GM10248 (cell line): ENCODE measurements around the gene COL4A1.

ENCODE experiments used
- CTCF ChIA-PET: fragments of 300-600 bp; sonication (Branson Sonifier 250); formaldehyde crosslinking; extraction: SDS; loops from one replicate; lab custom pipeline; 2021; ENCODE audit warnings: antibody characterized with exemption; lab: Yijun Ruan, JAX
- POLR2A ChIA-PET: fragments of 350-650 bp; sonication (Branson Sonifier 250); formaldehyde crosslinking; extraction: SDS; loops from one replicate; lab custom pipeline; 2020; ENCODE audit warnings: antibody characterized with exemption; lab: Yijun Ruan, JAX
- DNase-seq: peaks from one replicate; pipeline ENCODE4 v3.0.0; 2012; ENCODE audit errors: extremely low spot score
- CTCF ChIP-seq: IDR thresholded peaks from 2 replicates; pipeline ENCODE4 v1.5.1; 2012; ENCODE audit warnings: mild to moderate bottlenecking, low read depth; ENCODE audit errors: extremely low read depth, missing control alignments, control extremely low read depth

COL4A1 gene

DNA sequence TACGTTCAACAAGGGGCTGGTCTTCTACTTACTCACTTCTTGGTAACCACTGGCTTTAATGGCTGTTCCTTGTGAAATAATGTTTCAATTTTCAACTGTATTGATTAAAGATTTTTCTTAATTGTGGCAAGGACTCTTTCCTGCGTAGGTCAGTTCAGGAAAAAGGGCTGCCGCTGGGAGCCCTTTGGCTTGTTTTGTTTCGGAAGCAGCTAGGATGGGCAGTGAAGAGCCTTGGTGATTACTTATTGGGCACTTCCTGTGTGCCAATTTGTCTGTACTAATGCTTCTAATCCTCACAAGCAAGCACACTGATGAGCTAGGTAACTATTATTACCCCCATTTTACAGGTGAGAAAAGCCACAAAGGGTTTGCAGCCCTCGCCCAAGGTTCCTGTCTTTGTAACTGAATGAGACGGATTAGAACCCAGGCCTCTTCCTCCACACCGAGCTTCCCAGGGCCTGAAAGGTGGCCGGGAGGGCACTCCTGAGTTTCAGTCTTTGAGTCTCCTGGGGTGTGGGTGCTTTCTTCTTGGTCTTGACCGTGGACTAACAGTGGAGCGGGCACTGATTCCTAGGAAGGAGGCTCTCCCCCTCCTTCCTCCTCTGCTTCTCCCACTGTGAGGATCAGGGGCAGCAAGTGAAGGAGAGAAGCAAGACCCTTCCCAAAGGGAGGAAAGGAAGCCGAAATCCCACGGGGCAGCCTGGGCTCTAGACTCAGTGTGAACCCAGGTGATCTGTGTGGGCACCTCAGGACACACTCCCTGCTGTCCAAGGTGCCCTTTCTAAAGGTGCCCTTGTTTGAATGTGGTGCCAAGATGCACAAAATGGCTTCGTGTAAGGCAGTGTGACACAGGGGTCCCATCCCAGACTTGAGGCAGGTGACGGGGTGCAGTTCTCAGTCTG, 3.8 kb upstream of the COL4A1 start:
- TF ChIP-seq CTCF = no peak
- DNase-seq = no peak
- CTCF ChIA-PET = interaction anchor here (1.0 kb wide), 1 partner anchor 64 kb away, joined by 4 read pairs; no protein-coding TSS in a partner anchor
- POLR2A ChIA-PET = no interaction called here

GRCh38 chr13:110309661-110310524, 2.9 kb upstream of the COL4A1 start:
- ChIA-PET CTCF (interaction anchor here (1.0 to 1.1 kb wide), 2 partner anchors 9 to 65 kb away, joined by 3 to 4 read pairs; no protein-coding TSS in a partner anchor), POLR2A (no interaction called here)
- no peak for TF ChIP-seq CTCF
- DNase-seq = no peak

DNA sequence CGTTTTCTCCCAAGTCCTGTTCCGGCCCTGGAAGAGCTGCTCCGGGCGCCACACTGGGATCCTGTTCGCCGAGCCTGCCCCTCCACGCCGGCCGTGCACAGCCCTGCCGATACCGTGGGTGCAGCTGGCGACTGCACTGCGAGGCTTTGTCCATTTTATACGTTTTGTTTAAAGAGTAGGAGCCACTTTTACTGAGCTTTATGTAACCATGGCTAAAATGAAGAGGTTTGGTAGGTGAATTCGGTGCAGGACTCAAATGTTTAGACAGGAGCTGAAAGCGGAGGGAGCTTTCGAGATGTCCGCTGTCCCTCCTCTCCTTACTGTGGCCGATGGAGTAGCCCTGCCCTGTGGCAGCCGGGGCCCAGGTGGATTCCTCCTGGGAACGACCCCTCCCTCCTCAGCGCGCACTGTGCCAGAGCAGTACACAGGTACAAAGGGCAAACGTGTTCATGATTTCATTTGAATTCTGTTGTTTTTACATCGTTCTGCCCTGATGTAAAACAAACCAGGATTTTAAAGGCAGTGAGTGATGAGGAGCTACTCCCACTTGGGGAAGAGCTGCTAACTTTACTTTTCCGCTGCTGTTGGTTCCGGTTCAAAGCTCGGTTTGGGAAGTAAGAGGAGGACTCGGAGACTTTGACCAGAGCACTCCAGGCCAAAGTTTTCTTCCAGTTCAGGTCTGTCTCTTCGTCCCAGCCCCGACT, 1.9 kb upstream of the COL4A1 start:
- no peak for DNase-seq
- CTCF ChIA-PET = interaction anchor here (1.1 to 1.2 kb wide), 2 partner anchors 8 to 24 kb away, joined by 3 read pairs; no protein-coding TSS in a partner anchor
- no peak for TF ChIP-seq CTCF
- POLR2A ChIA-PET = no interaction called here

- DNase-seq = no peak
- TF ChIP-seq CTCF = no peak
- CTCF ChIA-PET = interaction anchor here (1.2 kb wide), 1 partner anchor 25 kb away, joined by 3 read pairs; no protein-coding TSS in a partner anchor
- POLR2A ChIA-PET = no interaction called here
These were observed 1.1 kb upstream of the COL4A1 start for GRCh38 chr13:110307767-110308655.

DNA sequence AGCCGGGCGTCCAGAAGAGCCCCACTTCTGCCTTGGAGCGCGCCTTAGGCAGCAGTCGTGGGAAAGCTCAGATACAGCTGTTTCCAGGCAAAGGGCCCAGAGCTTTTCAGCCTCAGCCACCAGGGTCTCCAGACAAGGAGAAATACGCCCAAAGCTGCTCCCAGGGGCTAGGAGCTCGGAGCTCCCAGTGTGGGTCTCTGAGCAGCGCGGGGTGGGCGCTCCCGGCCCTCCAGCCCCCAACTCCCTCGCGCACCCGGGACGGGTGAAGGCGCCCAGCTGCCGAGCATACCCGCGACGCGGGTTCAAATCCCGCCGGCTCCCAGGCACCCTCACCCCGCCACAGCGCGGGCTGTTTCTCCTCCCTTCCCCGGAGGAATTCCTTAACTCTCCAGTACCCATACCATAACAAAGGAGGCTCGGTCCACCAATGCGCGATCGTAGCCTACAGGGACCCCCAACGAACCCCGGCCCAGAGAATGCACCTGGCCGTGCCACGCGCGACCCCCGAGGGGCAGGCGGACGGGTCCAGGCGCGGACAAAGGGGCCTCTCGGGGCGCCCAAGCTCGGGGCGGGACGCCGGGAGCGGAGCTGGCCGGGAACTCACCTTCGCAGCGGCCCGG, 507 bp downstream of the COL4A1 start:
- DNase-seq = no peak
- TF ChIP-seq CTCF = no peak
- CTCF ChIA-PET = interaction anchor here (0.9 kb wide), 1 partner anchor 9 kb away, joined by 3 read pairs; no protein-coding TSS in a partner anchor
- POLR2A ChIA-PET = no interaction called here
